GM12875 (cell line): ENCODE measurements around the gene ACSL3.

Experiments
- H3K4me3 ChIP-seq: one replicate; pipeline ENCODE4 v1.5.1; 2011; ENCODE audit warnings: low read depth, low read length, control low read depth
- TF ChIP-seq, protein P1 (sequence below): IDR thresholded peaks from 2 replicates; pipeline ENCODE4 v1.5.1; 2011; ENCODE audit warnings: low read depth, mild to moderate bottlenecking, control low read depth, inconsistent platforms, low read length, moderate library complexity, borderline replicate concordance; ENCODE audit not compliant: insufficient read depth

ACSL3 gene

DNA sequence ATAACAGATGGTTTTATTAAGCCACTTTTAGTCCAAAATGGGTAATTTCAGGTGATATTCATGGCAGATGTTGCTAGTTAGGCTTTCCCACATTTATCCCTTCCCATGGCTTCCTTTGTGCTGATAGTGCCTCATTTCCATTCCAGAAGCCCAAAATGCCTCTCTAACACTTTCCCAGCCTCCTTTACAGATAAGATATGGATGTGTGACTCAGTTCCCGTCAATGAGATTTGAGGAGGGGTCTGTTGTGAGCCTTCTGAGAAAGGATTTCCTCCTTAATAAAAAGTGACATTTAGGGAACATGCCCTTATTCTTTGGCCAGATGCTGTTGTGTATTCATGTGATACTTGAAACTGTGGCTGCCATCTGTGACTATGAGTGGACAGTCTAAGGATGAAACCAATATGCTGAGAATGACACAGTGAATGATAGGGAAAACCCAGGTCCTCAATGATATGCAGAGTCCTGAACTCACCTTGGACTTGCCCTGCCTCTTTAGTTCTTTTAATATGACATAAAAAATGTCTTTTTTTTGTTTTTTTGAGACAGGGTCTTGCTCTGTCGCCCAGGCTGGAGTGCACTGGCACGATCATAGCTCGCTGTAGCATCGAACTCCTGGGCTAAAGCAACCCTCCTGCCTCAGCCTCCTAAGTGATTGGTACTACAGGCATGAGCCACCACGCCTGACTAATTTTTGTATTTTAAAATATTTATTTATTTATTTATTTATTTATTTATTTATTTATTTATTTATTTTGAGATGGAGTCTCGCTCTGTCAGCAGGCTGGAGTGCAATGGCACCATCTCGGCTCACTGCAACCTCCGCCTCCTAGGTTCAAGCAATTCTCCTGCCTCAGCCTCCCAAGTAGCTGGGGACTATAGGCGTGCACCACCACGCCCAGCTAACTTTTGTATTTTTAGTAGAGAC lies 5.8 kb upstream of the ACSL3 start:
- H3K4me3 ChIP-seq: no peak overlapping the region
- TF ChIP-seq, protein P1, sequence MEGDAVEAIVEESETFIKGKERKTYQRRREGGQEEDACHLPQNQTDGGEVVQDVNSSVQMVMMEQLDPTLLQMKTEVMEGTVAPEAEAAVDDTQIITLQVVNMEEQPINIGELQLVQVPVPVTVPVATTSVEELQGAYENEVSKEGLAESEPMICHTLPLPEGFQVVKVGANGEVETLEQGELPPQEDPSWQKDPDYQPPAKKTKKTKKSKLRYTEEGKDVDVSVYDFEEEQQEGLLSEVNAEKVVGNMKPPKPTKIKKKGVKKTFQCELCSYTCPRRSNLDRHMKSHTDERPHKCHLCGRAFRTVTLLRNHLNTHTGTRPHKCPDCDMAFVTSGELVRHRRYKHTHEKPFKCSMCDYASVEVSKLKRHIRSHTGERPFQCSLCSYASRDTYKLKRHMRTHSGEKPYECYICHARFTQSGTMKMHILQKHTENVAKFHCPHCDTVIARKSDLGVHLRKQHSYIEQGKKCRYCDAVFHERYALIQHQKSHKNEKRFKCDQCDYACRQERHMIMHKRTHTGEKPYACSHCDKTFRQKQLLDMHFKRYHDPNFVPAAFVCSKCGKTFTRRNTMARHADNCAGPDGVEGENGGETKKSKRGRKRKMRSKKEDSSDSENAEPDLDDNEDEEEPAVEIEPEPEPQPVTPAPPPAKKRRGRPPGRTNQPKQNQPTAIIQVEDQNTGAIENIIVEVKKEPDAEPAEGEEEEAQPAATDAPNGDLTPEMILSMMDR: no peak

DNA sequence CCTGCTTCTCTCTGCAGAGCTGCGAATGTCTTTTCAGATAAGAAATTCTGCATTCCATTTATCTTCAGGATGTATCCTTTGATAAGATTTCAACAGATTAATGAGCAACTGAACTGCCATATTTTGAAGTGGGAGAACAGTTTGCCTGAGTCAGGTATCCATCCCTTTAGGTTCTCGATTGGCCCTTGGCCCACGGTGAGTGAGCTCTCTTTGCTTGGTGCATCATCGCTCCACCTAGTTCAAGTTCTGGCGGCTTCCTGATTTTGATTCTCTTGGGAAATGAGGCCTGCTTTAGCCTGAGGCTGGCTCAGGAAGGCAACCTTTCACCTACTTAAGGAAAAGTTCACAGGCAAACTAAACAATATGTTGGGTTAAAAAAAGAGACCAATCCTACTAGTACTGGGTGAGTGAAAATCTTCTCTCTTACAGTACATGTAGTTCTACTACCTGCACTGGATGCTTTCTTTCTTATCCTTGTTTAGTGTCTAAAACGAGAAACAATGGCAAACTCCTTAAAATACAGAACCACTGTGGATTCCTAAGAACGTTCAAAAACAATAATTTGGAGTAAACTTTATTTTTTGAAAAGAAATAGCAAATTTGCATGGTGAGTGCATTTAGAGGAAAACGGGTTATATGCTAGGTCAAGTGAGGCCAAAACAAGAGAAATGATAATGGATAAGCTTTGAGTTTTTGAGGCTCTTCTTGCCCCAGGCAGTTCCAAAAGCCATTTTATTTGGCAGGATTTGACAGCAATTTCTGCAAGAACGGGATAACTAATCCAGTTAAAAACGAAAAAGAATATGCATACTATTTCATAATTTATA lies 837 bp upstream of the ACSL3 start:
- TF ChIP-seq, protein P1: no peak
- peak overlapping the region; percentile 39 for H3K4me3 ChIP-seq

DNA sequence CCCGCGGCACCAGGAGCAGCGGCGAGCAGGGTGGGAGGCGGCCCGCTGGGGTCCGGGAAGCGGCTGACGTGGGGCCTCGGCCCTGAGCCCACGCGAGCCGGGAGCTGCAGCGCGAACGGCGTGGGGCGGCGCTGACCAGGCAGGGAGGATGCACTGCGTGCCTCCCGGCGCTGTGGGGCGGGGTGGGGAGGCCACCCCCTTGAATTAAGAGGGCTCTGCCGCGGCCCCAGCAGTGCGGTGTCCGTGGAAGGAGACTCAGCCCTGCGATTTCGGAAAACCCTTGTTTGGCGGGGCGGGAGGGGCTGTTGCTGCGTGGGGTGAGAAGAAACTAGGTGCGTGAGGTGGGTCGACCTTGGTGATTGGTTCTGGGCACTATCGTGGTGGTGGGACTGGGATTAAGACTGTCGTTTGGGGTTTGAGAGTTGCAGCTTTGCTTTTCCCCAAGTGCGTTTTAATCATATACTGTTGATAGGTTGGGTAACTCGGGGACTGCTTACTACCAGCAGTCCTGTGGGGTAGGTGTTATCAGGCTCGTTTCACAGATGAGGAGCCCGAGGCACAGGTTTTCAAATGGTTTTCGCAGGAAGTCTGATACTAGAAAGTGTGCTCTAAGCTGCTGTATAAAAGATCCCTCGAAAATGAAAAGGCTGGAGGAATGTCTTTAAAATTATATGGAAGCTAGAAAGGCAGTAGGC lies 722 bp downstream of the ACSL3 start:
- peak overlapping the region; percentile 84 for H3K4me3 ChIP-seq
- TF ChIP-seq, protein P1: 0 out of 2 replicates have a peak, but pooled peaks have one; percentile 1

DNA sequence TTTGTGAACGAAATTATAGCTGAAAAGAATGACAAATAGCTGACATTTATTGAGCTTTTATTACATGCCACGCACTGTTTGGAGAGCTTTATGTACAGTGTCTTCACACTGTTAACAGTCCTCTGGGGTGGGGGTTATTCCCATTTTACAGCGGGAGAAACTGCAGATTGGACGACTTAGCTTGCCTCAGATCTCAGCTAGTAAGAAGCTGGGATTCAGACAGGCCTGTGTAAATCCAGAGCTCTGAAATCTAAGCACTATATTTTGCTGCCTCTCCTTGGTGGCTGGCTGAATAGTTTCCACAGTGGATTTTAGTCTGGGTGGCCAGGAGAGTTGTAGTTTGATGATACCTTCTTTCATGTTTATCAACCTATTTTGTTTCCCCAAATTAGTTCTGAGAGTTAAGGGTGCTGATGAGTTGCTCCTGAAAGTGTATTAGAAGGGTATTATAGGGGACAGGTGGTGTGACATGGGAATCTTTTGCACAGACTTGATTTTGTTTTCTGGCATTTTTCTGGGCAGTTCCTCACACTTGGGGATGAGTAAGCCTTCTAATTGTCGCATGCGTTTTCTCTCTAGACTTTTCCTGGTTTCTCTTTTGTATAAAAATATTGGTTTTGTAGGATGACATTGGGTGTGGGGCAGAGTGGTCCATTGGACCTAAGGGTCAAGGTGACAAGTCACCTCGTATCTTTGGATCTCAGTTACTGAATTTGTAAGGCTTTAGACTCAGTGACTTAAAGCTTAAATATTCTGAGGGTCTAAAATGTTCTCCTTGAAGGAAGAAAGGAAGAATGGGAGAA lies 1.5 kb downstream of the ACSL3 start:
- TF ChIP-seq, protein P1: no peak
- peak overlapping the region; percentile 84 for H3K4me3 ChIP-seq

DNA sequence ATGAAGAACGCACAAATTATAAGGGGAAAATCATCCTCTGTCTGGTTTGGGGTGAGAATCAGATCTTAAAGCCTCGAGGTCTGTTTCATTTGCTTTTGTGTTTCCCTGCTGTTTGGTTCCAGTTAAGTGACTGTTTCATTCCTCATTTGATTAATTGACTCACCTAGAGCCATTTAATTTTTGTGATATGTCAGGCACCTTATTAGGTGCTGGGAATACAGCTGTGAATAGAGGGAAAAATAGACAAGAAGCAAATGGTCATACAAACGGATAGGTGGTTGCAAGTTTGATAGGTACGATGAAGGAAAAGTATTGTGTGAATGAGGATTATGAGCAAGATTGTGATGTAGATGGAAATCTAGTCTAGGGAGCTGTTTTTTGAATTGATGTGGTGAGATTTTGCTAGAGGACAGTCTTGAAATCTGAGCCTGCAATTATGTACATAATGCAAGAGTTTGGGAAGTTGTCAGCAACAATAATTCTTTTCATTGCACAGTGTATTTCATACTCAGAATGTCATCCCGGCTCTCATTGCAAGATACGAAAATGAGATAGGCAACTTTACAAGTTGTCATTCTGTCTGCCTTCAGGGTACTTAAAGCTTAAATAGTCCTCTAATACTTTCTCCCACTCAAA lies 2.2 kb downstream of the ACSL3 start:
- TF ChIP-seq, protein P1: no peak
- H3K4me3 ChIP-seq: no peak overlapping the region

DNA sequence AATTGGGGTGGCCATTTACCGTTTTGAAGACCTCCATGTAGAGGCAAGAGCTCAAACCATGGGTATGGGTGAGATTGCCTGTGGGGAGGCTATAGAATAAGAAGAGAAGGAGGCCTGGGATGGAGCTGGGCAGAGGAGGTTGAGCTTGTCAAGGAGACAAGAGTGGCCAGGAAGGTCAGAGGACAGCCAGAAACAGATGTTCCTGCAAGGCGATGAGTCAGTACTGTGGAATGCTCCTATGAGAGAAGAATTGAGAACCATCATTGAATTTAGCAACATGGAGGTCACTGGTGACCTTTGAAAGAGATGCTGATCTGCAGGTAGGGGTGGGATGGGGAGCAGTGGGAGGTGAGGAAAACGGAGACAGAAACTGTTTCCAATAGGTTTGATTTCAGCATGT lies 3.5 kb downstream of the ACSL3 start:
- H3K4me3 ChIP-seq: no peak overlapping the region
- TF ChIP-seq, protein P1: no peak
